HepG2 (cell line): ENCODE data around the gene TBC1D16. TPM values are rescaled to one million over a fixed set of nuclear protein-coding genes. Genes with fewer than 3 reads are reported as not detected.
A peak's percentile ranks its signal among the peaks of the same experiment; 100 is the strongest.

ENCODE experiments used
- AKAP8 ChIP-seq: sonication (generic); formaldehyde crosslinking; IDR thresholded peaks from 2 replicates; pipeline ENCODE4 v1.5.1; 2020; ENCODE audit warnings: mild to moderate bottlenecking, missing genetic modification reagents
- ETV5 ChIP-seq: IDR thresholded peaks from 2 replicates; pipeline ENCODE4 v1.6.1; 2018; ENCODE audit warnings: missing biosample characterization, missing genetic modification reagents, inconsistent platforms, borderline replicate concordance
- FIP1L1 ChIP-seq: fragments of 200-400 bp; formaldehyde crosslinking; IDR thresholded peaks from 2 replicates; pipeline ENCODE4 v1.6.1; 2018; ENCODE audit warnings: low read depth, mild to moderate bottlenecking, low read length, moderate library complexity, borderline replicate concordance; ENCODE audit not compliant: insufficient read depth
- HES4 ChIP-seq: sonication (generic); formaldehyde crosslinking; IDR thresholded peaks from 2 replicates; pipeline ENCODE4 v1.9.0; 2021; ENCODE audit warnings: mild to moderate bottlenecking, missing genetic modification reagents, borderline replicate concordance
- HNF1B ChIP-seq: sonication (generic); formaldehyde crosslinking; IDR thresholded peaks from 2 replicates; pipeline ENCODE4 v1.5.1; 2020; ENCODE audit warnings: mild to moderate bottlenecking, moderate library complexity, missing genetic modification reagents
- HOXD1 ChIP-seq: sonication (generic); formaldehyde crosslinking; IDR thresholded peaks from 2 replicates; pipeline ENCODE4 v1.5.0; 2020; ENCODE audit warnings: missing genetic modification reagents
- IKZF4 ChIP-seq: sonication (generic); formaldehyde crosslinking; IDR thresholded peaks from 2 replicates; pipeline ENCODE4 v1.5.1; 2020; ENCODE audit warnings: borderline replicate concordance, mild to moderate bottlenecking, low read depth, missing genetic modification reagents; ENCODE audit errors: not compliant biosample characterization
- MED13 ChIP-seq: sonication (generic); formaldehyde crosslinking; IDR thresholded peaks from 2 replicates; pipeline ENCODE4 v1.5.0; 2020; ENCODE audit warnings: missing genetic modification reagents
- MIER2 ChIP-seq: IDR thresholded peaks from 2 replicates; pipeline ENCODE4 v1.6.1; 2016; ENCODE audit warnings: missing biosample characterization, missing genetic modification reagents
- NFKB2 ChIP-seq: sonication (generic); formaldehyde crosslinking; IDR thresholded peaks from 2 replicates; pipeline ENCODE4 v1.4.0; 2020; ENCODE audit warnings: missing genetic modification reagents, borderline replicate concordance
- REPIN1 ChIP-seq: sonication (generic); formaldehyde crosslinking; IDR thresholded peaks from 2 replicates; pipeline ENCODE4 v1.8.0; 2022; ENCODE audit warnings: missing genetic modification reagents, low read depth, mild to moderate bottlenecking, borderline replicate concordance
- ZBTB7A ChIP-seq: sonication (generic); formaldehyde crosslinking; IDR thresholded peaks from 2 replicates; pipeline ENCODE4 v1.8.0; 2022; ENCODE audit warnings: mild to moderate bottlenecking, missing genetic modification reagents
- ZC3H13 ChIP-seq: sonication (generic); formaldehyde crosslinking; IDR thresholded peaks from 2 replicates; pipeline ENCODE4 v1.8.1; 2023; ENCODE audit warnings: mild to moderate bottlenecking, missing genetic modification reagents, moderate library complexity
- ZFP37 ChIP-seq: sonication (generic); formaldehyde crosslinking; IDR thresholded peaks from 2 replicates; pipeline ENCODE4 v1.4.0; 2020; ENCODE audit warnings: missing genetic modification reagents, borderline replicate concordance
- ZMAT3 ChIP-seq: sonication (generic); formaldehyde crosslinking; conservative IDR thresholded peaks from 2 replicates; pipeline ENCODE4 v1.7.0; 2021; ENCODE audit warnings: missing genetic modification reagents
- ZNF256 ChIP-seq: sonication (generic); formaldehyde crosslinking; conservative IDR thresholded peaks from 2 replicates; pipeline ENCODE4 v1.4.0; 2020; ENCODE audit warnings: missing genetic modification reagents
- ZNF318 ChIP-seq: sonication (generic); formaldehyde crosslinking; IDR thresholded peaks from 2 replicates; pipeline ENCODE4 v1.4.0; 2020; ENCODE audit warnings: mild to moderate bottlenecking, missing genetic modification reagents
- ZNF530 ChIP-seq: sonication (generic); formaldehyde crosslinking; IDR thresholded peaks from 2 replicates; pipeline ENCODE4 v1.5.0; 2020; ENCODE audit warnings: low read depth, mild to moderate bottlenecking, missing genetic modification reagents
- ZNF761 ChIP-seq: sonication (generic); formaldehyde crosslinking; conservative IDR thresholded peaks from 2 replicates; pipeline ENCODE4 v1.4.0; 2020; ENCODE audit warnings: mild to moderate bottlenecking, missing genetic modification reagents
- ZNF784 ChIP-seq: sonication (generic); formaldehyde crosslinking; IDR thresholded peaks from 2 replicates; pipeline ENCODE4 v1.5.1; 2020; ENCODE audit warnings: missing genetic modification reagents, mild to moderate bottlenecking, borderline replicate concordance
- polyA plus RNA-seq, 8 experiments: library from polyadenylated mRNA; depleted of rRNA in 3 of 8; stranded (reverse) in 7 of 8; unstranded in 1 of 8; fragments of >200 nt; fragmentation: Illumina TruSeq in 4 of 8; extraction: Trizol in 4 of 8; gene quantifications; 2 replicates each; pipeline versions ENCODE4 v1.2.1 to v1.2.3, GENCODE V29; 2011 to 2016; ENCODE audit warnings: low read depth in 4 of 8, missing spikeins in 1 of 8, mixed read lengths in 1 of 8; ENCODE audit not compliant: insufficient read depth in 1 of 8
- total RNA-seq, 5 experiments: library from RNA; depleted of rRNA; stranded (reverse); fragments of >200 nt; fragmentation: Illumina TruSeq; extraction: Trizol; gene quantifications; 2 replicates each; pipeline ENCODE4 v1.2.3, GENCODE V29; 2016; ENCODE audit warnings: low read depth in 1 of 5

Gene TBC1D16
- total and polyA plus RNA-seq, 2 of the 13 experiments (the other 11 are each of a cell fraction or from before 2014, with no cell fraction given) = 14.9 to 24.9 TPM

- TF ChIP-seq ZNF318 (CRISPR knock-in tag) (no peak), AKAP8 (CRISPR knock-in tag) (peak; percentile 80; the same call in 1 of the 2 replicates), ZNF761 (CRISPR knock-in tag) (no peak), IKZF4 (CRISPR knock-in tag) (peak; percentile 83), ZC3H13 (CRISPR knock-in tag) (peak; percentile 15; the same call in 1 of the 2 replicates), ZFP37 (CRISPR knock-in tag) (no peak), HES4 (CRISPR knock-in tag) (no peak), HOXD1 (no peak), ETV5 (CRISPR knock-in tag) (0 out of 2 replicates have a peak, but pooled peaks have one; percentile 11), ZNF256 (CRISPR knock-in tag) (no peak), ZMAT3 (CRISPR knock-in tag) (no peak), ZNF530 (CRISPR knock-in tag) (no peak), ZBTB7A (no peak), MED13 (no peak), FIP1L1 (no peak), NFKB2 (CRISPR knock-in tag) (peak; percentile 83; the same call in 1 of the 2 replicates), REPIN1 (CRISPR knock-in tag) (peak; percentile 87; the same call in 1 of the 2 replicates), MIER2 (CRISPR knock-in tag) (0 out of 2 replicates have a peak, but pooled peaks have one; percentile 28), ZNF784 (CRISPR knock-in tag) (0 out of 2 replicates have a peak, but pooled peaks have one; percentile 60), HNF1B (CRISPR knock-in tag) (peak; percentile 63)
Measured at GRCh38 chr17:80008383-80008840, 27.3 kb downstream of the TBC1D16 start (continued).
